T-cell (primary cell): Measurements from ENCODE around the gene ABO. TPM values are rescaled to one million over a fixed set of nuclear protein-coding genes. Genes with fewer than 3 reads are reported as not detected.
"Not testable (repeated sequence)": the region's sequence is repeated elsewhere in the genome, so short reads cannot be mapped to it uniquely, and the experiment has no call there.

ENCODE experiments used
- ATAC-seq, 4 experiments: fragments of 200-7000 bp in 3 of 4; fragments of 150-1000 bp in 1 of 4; cut with Tn5 transposase; replicated peaks in 1 of 4; 1 replicate in 3 of 4; 2 replicates in 1 of 4; pipeline ENCODE4 v1.10.0; 2021; ENCODE audit warnings: moderate library complexity in 3 of 4, mild to moderate bottlenecking in 2 of 4, moderate number of reproducible peaks in 1 of 4
- CTCF ChIA-PET, 2 donors: fragments of 300-600 bp; sonication (Branson Sonifier 250); formaldehyde crosslinking; loops; one replicate each; lab custom pipeline; 2022; ENCODE audit warnings: antibody characterized with exemption in 2 of 2; lab: Charles Lee
- POLR2A ChIA-PET, 2 donors: fragments of 300-600 bp; sonication (Branson Sonifier 250); formaldehyde crosslinking; loops; one replicate each; lab custom pipeline; 2022; ENCODE audit warnings: antibody characterized with exemption in 2 of 2; lab: Charles Lee
- DNase-seq, 35 experiments: peaks; one replicate each; pipeline versions ENCODE4 v3.0.0 to v3.0.0-alpha.2; 2013 to 2023
- H3K27ac ChIP-seq: one replicate; pipeline ENCODE4 v1.5.1; 2013; ENCODE audit warnings: low read length
- H3K27me3 ChIP-seq, 2 experiments: replicated peaks in 1 of 2; 1 replicate in 1 of 2; 2 replicates in 1 of 2; pipeline versions ENCODE4 v1.6.1 to v1.7.0; 2013; ENCODE audit warnings: low read length in 1 of 2, mixed read lengths in 1 of 2; ENCODE audit not compliant: control insufficient read depth in 2 of 2, insufficient read depth in 2 of 2; ENCODE audit errors: extremely low read depth in 1 of 2
- H3K36me3 ChIP-seq, 2 donors: 1 replicate in 1 of 2; 2 replicates in 1 of 2; pipeline versions ENCODE4 v1.6.1 to v1.7.0; 2013; ENCODE audit warnings: low read length in 1 of 2; ENCODE audit not compliant: control insufficient read depth in 2 of 2, insufficient read depth in 1 of 2; ENCODE audit errors: extremely low read depth in 1 of 2
- H3K4me1 ChIP-seq, 2 experiments: 1 replicate in 1 of 2; 2 replicates in 1 of 2; pipeline versions ENCODE4 v1.6.1 to v1.7.0; 2013; ENCODE audit warnings: low read length in 2 of 2, mixed read lengths in 1 of 2; ENCODE audit not compliant: insufficient read depth in 2 of 2, control insufficient read depth in 1 of 2; ENCODE audit errors: extremely low read depth in 1 of 2
- H3K4me3 ChIP-seq, 2 donors: 1 replicate in 1 of 2; 2 replicates in 1 of 2; pipeline versions ENCODE4 v1.5.1 to v1.7.0; 2013; ENCODE audit warnings: mild to moderate bottlenecking in 2 of 2, low read length in 1 of 2, moderate library complexity in 1 of 2; ENCODE audit not compliant: control insufficient read depth in 1 of 2; ENCODE audit errors: extremely low read depth in 1 of 2
- H3K9me3 ChIP-seq: 2 replicates; pipeline ENCODE4 v1.7.0; 2013
- H3K27ac Mint-ChIP-seq, 2 donors: one replicate each; pipeline ENCODE4 v1.8.0; 2020 to 2021; ENCODE audit warnings: mild to moderate bottlenecking in 2 of 2, mixed read lengths in 2 of 2
- H3K27me3 Mint-ChIP-seq, 2 donors: one replicate each; pipeline ENCODE4 v1.8.0; 2021 to 2022; ENCODE audit warnings: mixed read lengths in 2 of 2
- H3K36me3 Mint-ChIP-seq: one replicate; pipeline ENCODE4 v1.8.0; 2021; ENCODE audit warnings: mixed read lengths
- H3K4me1 Mint-ChIP-seq, 3 donors: one replicate each; pipeline ENCODE4 v1.8.0; 2020 to 2022; ENCODE audit warnings: mixed read lengths in 3 of 3, mild to moderate bottlenecking in 1 of 3
- H3K4me3 Mint-ChIP-seq, 3 donors: one replicate each; pipeline ENCODE4 v1.8.0; 2020 to 2022; ENCODE audit warnings: mild to moderate bottlenecking in 3 of 3, mixed read lengths in 3 of 3, moderate library complexity in 3 of 3
- H3K9me3 Mint-ChIP-seq, 3 donors: one replicate each; pipeline ENCODE4 v1.8.0; 2020 to 2022; ENCODE audit warnings: mixed read lengths in 3 of 3
- WGBS: methylation state at CpG from one replicate; pipeline ENCODE4 v1.1.5; 2013; ENCODE audit warnings: missing lambda C conversion rate; ENCODE audit not compliant: insufficient coverage; 5-methylcytosine and 5-hydroxymethylcytosine counted together
- total RNA-seq, 35 experiments: library from RNA in 6 of 35; stranded (reverse) in 6 of 35; fragments of 120-200 nt in 1 of 35; gene quantifications; one replicate each; pipeline versions ENCODE4 v1.2.1 to v1.2.4 and lab custom pipeline; 2013 to 2026

The ABO gene
- total RNA-seq, 5 donors from 2014 or later (not counting 1 experiment from before 2014, with no cell fraction given) = 0.06 to 1.8 (median 0.37) TPM; not detected in 1

GRCh38 chr9:133255371-133256135 lies 19.4 kb downstream of the ABO start:
- peaks cover 3 to 15% of the 10 kb centered on the region in 2 donors for H3K27me3 Mint-ChIP-seq
- 83% methylated on average over 40 of the region's 42 CpGs for WGBS

GRCh38 chr9:133254471-133254870 lies 20.5 kb downstream of the ABO start:
- Histone ChIP-seq H3K27ac (no peak overlapping the region), H3K4me1 (peaks cover 10 to 12% of the 10 kb centered on the region in 2 experiments), H3K4me3 (no peak overlapping the region), H3K9me3 (no peaks in the 10 kb centered on the region), H3K27me3 (peaks cover 0 to 47% of the 10 kb centered on the region in 2 experiments), H3K36me3 (no peaks in the 10 kb centered on the region)
- H3K9me3 Mint-ChIP-seq = no peaks in the 10 kb centered on the region
- WGBS = 90% methylated on average over 3 of the region's 5 CpGs
- H3K4me1 Mint-ChIP-seq = no peaks in the 10 kb centered on the region
- ATAC-seq (no peak), DNase-seq (no peak)
- H3K27ac Mint-ChIP-seq = no peak overlapping the region
- no peak overlapping the region for H3K4me3 Mint-ChIP-seq
- ChIA-PET CTCF (no interaction called here), POLR2A (no interaction called here)
- H3K27me3 Mint-ChIP-seq = peaks cover 8 to 19% of the 10 kb centered on the region in 2 donors
- H3K36me3 Mint-ChIP-seq = no peaks in the 10 kb centered on the region

More at GRCh38 chr9:133255371-133256135, 19.4 kb downstream of the ABO start:
- Histone ChIP-seq H3K9me3 (no peaks in the 10 kb centered on the region), H3K4me1 (peaks cover 10 to 12% of the 10 kb centered on the region in 2 experiments), H3K27ac (no peak overlapping the region), H3K4me3 (no peak overlapping the region), H3K27me3 (peaks cover 0 to 47% of the 10 kb centered on the region in 2 experiments), H3K36me3 (no peaks in the 10 kb centered on the region)
- no peak overlapping the region for H3K27ac Mint-ChIP-seq
- peaks cover 0 to 4% (median 0%) of the 10 kb centered on the region in 3 donors for H3K4me1 Mint-ChIP-seq
- H3K4me3 Mint-ChIP-seq = no peak overlapping the region
- POLR2A ChIA-PET = no interaction called here
- no peaks in the 10 kb centered on the region for H3K36me3 Mint-ChIP-seq
- DNase-seq (no peak), ATAC-seq (no peak)
- CTCF ChIA-PET = no interaction called here
- no peaks in the 10 kb centered on the region for H3K9me3 Mint-ChIP-seq

GRCh38 chr9:133253268-133253667 lies 21.7 kb downstream of the ABO start:
- Histone ChIP-seq H3K4me1 (peaks cover 10 to 12% of the 10 kb centered on the region in 2 experiments), H3K9me3 (no peaks in the 10 kb centered on the region), H3K36me3 (no peaks in the 10 kb centered on the region), H3K27me3 (peaks cover 0 to 48% of the 10 kb centered on the region in 2 experiments), H3K27ac (no peak overlapping the region), H3K4me3 (no peak overlapping the region)
- Mint-ChIP-seq H3K4me1 (no peaks in the 10 kb centered on the region), H3K4me3 (no peak overlapping the region), H3K27ac (no peak overlapping the region), H3K27me3 (peaks cover 10 to 19% of the 10 kb centered on the region in 2 donors), H3K36me3 (no peaks in the 10 kb centered on the region), H3K9me3 (no peaks in the 10 kb centered on the region)
- CTCF ChIA-PET = no interaction called here
- WGBS = no CpG with 5 or more reads among the region's 1 CpG
- ATAC-seq (no peak), DNase-seq (no peak)
- POLR2A ChIA-PET = no interaction called here

- H3K27me3 ChIP-seq = peaks cover 0 to 42% of the 10 kb centered on the region in 2 experiments
- no peaks in the 10 kb centered on the region for H3K36me3 Mint-ChIP-seq
- ChIA-PET CTCF (no interaction called here), POLR2A (interaction anchor here in 1 of 2 donors (0.5 kb wide), 1 partner anchor 9 kb away, joined by 4 read pairs; no protein-coding TSS in a partner anchor)
- DNase-seq (peak in 1 of 35 experiments; percentile 15), ATAC-seq (no peak)
- 75% methylated on average over 5 of the region's 16 CpGs for WGBS
- no peaks in the 10 kb centered on the region for H3K9me3 ChIP-seq
- no peaks in the 10 kb centered on the region for H3K36me3 ChIP-seq
- H3K27ac Mint-ChIP-seq = no peak overlapping the region
- peaks cover 10 to 12% of the 10 kb centered on the region in 2 experiments for H3K4me1 ChIP-seq
- no peak overlapping the region for H3K4me3 Mint-ChIP-seq
- no peaks in the 10 kb centered on the region for H3K9me3 Mint-ChIP-seq
- H3K4me1 Mint-ChIP-seq = no peaks in the 10 kb centered on the region
- H3K4me3 ChIP-seq = no peak overlapping the region
- H3K27me3 Mint-ChIP-seq = peaks cover 10 to 19% of the 10 kb centered on the region in 2 donors
- no peak overlapping the region for H3K27ac ChIP-seq
These were observed 22.5 kb downstream of the ABO start for GRCh38 chr9:133252301-133253020.

- H3K9me3 Mint-ChIP-seq = no peaks in the 10 kb centered on the region
- no peak overlapping the region for H3K4me3 ChIP-seq
- no peak for DNase-seq
- POLR2A ChIA-PET = interaction anchor here in 1 of 2 donors (0.5 kb wide), 1 partner anchor 9 kb away, joined by 4 read pairs; no protein-coding TSS in a partner anchor
- no peaks in the 10 kb centered on the region for H3K36me3 ChIP-seq
- no peak overlapping the region for H3K27ac Mint-ChIP-seq
- CTCF ChIA-PET = no interaction called here
- no peak overlapping the region for H3K4me3 Mint-ChIP-seq
- H3K27me3 ChIP-seq = peaks cover 0 to 42% of the 10 kb centered on the region in 2 experiments
- H3K9me3 ChIP-seq = no peaks in the 10 kb centered on the region
- H3K27ac ChIP-seq = no peak overlapping the region
- H3K4me1 Mint-ChIP-seq = no peaks in the 10 kb centered on the region
- ATAC-seq = peak in 1 of 4 experiments; percentile 33
- peaks cover 8 to 12% of the 10 kb centered on the region in 2 experiments for H3K4me1 ChIP-seq
- peaks cover 13 to 19% of the 10 kb centered on the region in 2 donors for H3K27me3 Mint-ChIP-seq
- no peaks in the 10 kb centered on the region for H3K36me3 Mint-ChIP-seq
- 30% methylated on average over 6 of the region's 11 CpGs for WGBS
These were observed 23.2 kb downstream of the ABO start for GRCh38 chr9:133251773-133252172.

- DNase-seq, H3K4me3 Mint-ChIP-seq, H3K9me3 ChIP-seq, H3K4me1 Mint-ChIP-seq, H3K36me3 ChIP-seq, H3K9me3 Mint-ChIP-seq, H3K36me3 Mint-ChIP-seq, POLR2A ChIA-PET, H3K27ac ChIP-seq, ATAC-seq, CTCF ChIA-PET, H3K27ac Mint-ChIP-seq, H3K4me3 ChIP-seq: not testable (repeated sequence)
- Histone ChIP-seq H3K4me1 (peaks cover 8 to 12% of the 10 kb centered on the region in 2 experiments), H3K27me3 (peaks cover 0 to 40% of the 10 kb centered on the region in 2 experiments)
- H3K27me3 Mint-ChIP-seq = peaks cover 14 to 16% of the 10 kb centered on the region in 2 donors
- no CpG with 5 or more reads among the region's 6 CpGs for WGBS
These were observed 23.8 kb downstream of the ABO start for GRCh38 chr9:133251221-133251620.
